ENCODE results near the gene NID2.

NID2 gene

GRCh38 chr14:52023518-52023917, 45.3 kb downstream of the NID2 start:
- no peaks in the 10 kb centered on the region for H3K4me1 ChIP-seq (ENCODE audit: control insufficient read depth, low read length)

GRCh38 chr14:52021957-52022600, 46.8 kb downstream of the NID2 start:
- Histone ChIP-seq H3K27ac (ENCODE audit: low read depth, low read length) (no peak overlapping the region), H3F3A (ENCODE audit: control insufficient read depth, insufficient read depth) (no peaks in the 10 kb centered on the region), H3K9me2 (replicated peaks; ENCODE audit: control insufficient read depth, low read length) (no peaks in the 10 kb centered on the region), H4K20me1 (ENCODE audit: control insufficient read depth, insufficient read depth, low read depth, low read length) (no peaks in the 10 kb centered on the region), H3K27me3 (ENCODE audit: control insufficient read depth, low read length) (peaks cover 6% of the 10 kb centered on the region), H3K36me3 (ENCODE audit: control insufficient read depth, low read length) (no peaks in the 10 kb centered on the region), H3K9me3 (ENCODE audit: control insufficient read depth, insufficient read depth, low read length) (no peaks in the 10 kb centered on the region), H3K4me1 (ENCODE audit: control insufficient read depth, low read length) (no peaks in the 10 kb centered on the region), H3K4me3 (ENCODE audit: low read length) (no peak overlapping the region), H3K79me2 (ENCODE audit: control insufficient read depth, low read length) (no peaks in the 10 kb centered on the region), H3K4me2 (ENCODE audit: low read length) (no peak overlapping the region)
- TF ChIP-seq CTCF (IDR thresholded peaks at IDR 0.05; ENCODE audit: low read depth, low read length, poor library complexity, severe bottlenecking) (no peak), EZH2phosphoT487 (IDR thresholded peaks at IDR 0.05; ENCODE audit: borderline replicate concordance, low read length) (no peak)

More at GRCh38 chr14:52023518-52023917, 45.3 kb downstream of the NID2 start:
- H3K4me3 ChIP-seq (ENCODE audit: low read length): no peak overlapping the region
- no peaks in the 10 kb centered on the region for H3K79me2 ChIP-seq (ENCODE audit: control insufficient read depth, low read length)
- H3K4me2 ChIP-seq (ENCODE audit: low read length): no peak overlapping the region
- no peaks in the 10 kb centered on the region for H3K9me3 ChIP-seq (ENCODE audit: control insufficient read depth, insufficient read depth, low read length)
- no peaks in the 10 kb centered on the region for H3K36me3 ChIP-seq (ENCODE audit: control insufficient read depth, low read length)
- TF ChIP-seq CTCF (IDR thresholded peaks at IDR 0.05; ENCODE audit: low read depth, low read length, poor library complexity, severe bottlenecking) (no peak), EZH2phosphoT487 (IDR thresholded peaks at IDR 0.05; ENCODE audit: borderline replicate concordance, low read length) (no peak)
- no peak overlapping the region for H3K27ac ChIP-seq (ENCODE audit: low read depth, low read length)
- peaks cover 6% of the 10 kb centered on the region for H3K27me3 ChIP-seq (ENCODE audit: control insufficient read depth, low read length)
- H4K20me1 ChIP-seq (ENCODE audit: control insufficient read depth, insufficient read depth, low read depth, low read length): no peaks in the 10 kb centered on the region
- H3K9me2 ChIP-seq (replicated peaks; ENCODE audit: control insufficient read depth, low read length): no peaks in the 10 kb centered on the region
- H3F3A ChIP-seq (ENCODE audit: control insufficient read depth, insufficient read depth): no peaks in the 10 kb centered on the region

GRCh38 chr14:52020866-52021717, 47.8 kb downstream of the NID2 start:
- H3K27ac ChIP-seq (ENCODE audit: low read depth, low read length): no peak overlapping the region
- H3K4me2 ChIP-seq (ENCODE audit: low read length): no peak overlapping the region

More at GRCh38 chr14:52020866-52021717, 47.8 kb downstream of the NID2 start:
- Histone ChIP-seq H3K79me2 (ENCODE audit: control insufficient read depth, low read length) (no peaks in the 10 kb centered on the region), H3K9me3 (ENCODE audit: control insufficient read depth, insufficient read depth, low read length) (no peaks in the 10 kb centered on the region), H3K36me3 (ENCODE audit: control insufficient read depth, low read length) (no peaks in the 10 kb centered on the region), H3K9me2 (replicated peaks; ENCODE audit: control insufficient read depth, low read length) (no peaks in the 10 kb centered on the region), H3K27me3 (ENCODE audit: control insufficient read depth, low read length) (peaks cover 6% of the 10 kb centered on the region), H3K4me3 (ENCODE audit: low read length) (no peak overlapping the region), H4K20me1 (ENCODE audit: control insufficient read depth, insufficient read depth, low read depth, low read length) (no peaks in the 10 kb centered on the region), H3K4me1 (ENCODE audit: control insufficient read depth, low read length) (no peaks in the 10 kb centered on the region), H3F3A (ENCODE audit: control insufficient read depth, insufficient read depth) (no peaks in the 10 kb centered on the region)
- TF ChIP-seq CTCF (IDR thresholded peaks at IDR 0.05; ENCODE audit: low read depth, low read length, poor library complexity, severe bottlenecking) (no peak), EZH2phosphoT487 (IDR thresholded peaks at IDR 0.05; ENCODE audit: borderline replicate concordance, low read length) (no peak)

Data from DOHH2 (cell line).